HEK293 (cell line): ENCODE results near the gene ASCC3.

Experiments used
- BCL11A ChIP-seq: fragments of 450-650 bp; formaldehyde crosslinking; IDR thresholded peaks from 2 replicates; pipeline ENCODE4 v1.5.1; 2016; ENCODE audit warnings: low read depth, missing biosample characterization, missing genetic modification characterization
- GLIS1 ChIP-seq: fragments of 450-650 bp; formaldehyde crosslinking; IDR thresholded peaks from 2 replicates; pipeline ENCODE4 v1.5.1; 2016; ENCODE audit warnings: missing biosample characterization, missing genetic modification characterization
- HOXA7 ChIP-seq: sonication (generic); formaldehyde crosslinking; IDR thresholded peaks from 2 replicates; pipeline ENCODE4 v1.8.1; 2022; ENCODE audit warnings: missing genetic modification reagents, borderline replicate concordance
- HOXC10 ChIP-seq: sonication (generic); formaldehyde crosslinking; IDR thresholded peaks from 2 replicates; pipeline ENCODE4 v1.8.1; 2023; ENCODE audit warnings: mild to moderate bottlenecking, missing genetic modification reagents
- PRDM10 ChIP-seq: fragments of 450-650 bp; formaldehyde crosslinking; IDR thresholded peaks from 2 replicates; pipeline ENCODE4 v1.5.1; 2016; ENCODE audit warnings: missing biosample characterization, missing genetic modification characterization
- PRDM2 ChIP-seq: fragments of 450-650 bp; formaldehyde crosslinking; IDR thresholded peaks from 2 replicates; pipeline ENCODE4 v1.5.1; 2016; ENCODE audit warnings: missing biosample characterization, missing genetic modification characterization, borderline replicate concordance
- TRIM28 ChIP-seq: IDR thresholded peaks from 2 replicates; pipeline ENCODE4 v1.6.1; 2011; ENCODE audit warnings: low read length, control low read depth, borderline replicate concordance
- ZBTB20 ChIP-seq: fragments of 450-650 bp; formaldehyde crosslinking; IDR thresholded peaks from 2 replicates; pipeline ENCODE4 v1.5.1; 2016; ENCODE audit warnings: missing biosample characterization, missing genetic modification characterization
- ZBTB49 ChIP-seq: fragments of 450-650 bp; formaldehyde crosslinking; IDR thresholded peaks from 2 replicates; pipeline ENCODE4 v1.5.1; 2016; ENCODE audit warnings: missing biosample characterization, missing genetic modification characterization, low read depth
- ZNF114 ChIP-seq: fragments of 450-650 bp; formaldehyde crosslinking; IDR thresholded peaks from 2 replicates; pipeline ENCODE4 v1.5.0; 2017; ENCODE audit warnings: missing biosample characterization, missing genetic modification characterization
- ZNF133 ChIP-seq: fragments of 450-650 bp; formaldehyde crosslinking; IDR thresholded peaks from 2 replicates; pipeline ENCODE4 v1.5.1; 2016; ENCODE audit warnings: missing biosample characterization, missing genetic modification characterization
- ZNF280C ChIP-seq: fragments of 450-650 bp; formaldehyde crosslinking; IDR thresholded peaks from 2 replicates; pipeline ENCODE4 v1.5.1; 2016; ENCODE audit warnings: missing biosample characterization, missing genetic modification characterization
- ZNF280D ChIP-seq: fragments of 450-650 bp; formaldehyde crosslinking; IDR thresholded peaks from 2 replicates; pipeline ENCODE4 v1.5.1; 2016; ENCODE audit warnings: missing biosample characterization, missing genetic modification characterization
- ZNF391 ChIP-seq: fragments of 450-650 bp; formaldehyde crosslinking; IDR thresholded peaks from 2 replicates; pipeline ENCODE4 v1.5.1; 2016; ENCODE audit warnings: low read depth, missing biosample characterization, missing genetic modification characterization, borderline replicate concordance
- ZNF501 ChIP-seq: fragments of 450-650 bp; formaldehyde crosslinking; IDR thresholded peaks from 2 replicates; pipeline ENCODE4 v1.5.1; 2016; ENCODE audit warnings: missing biosample characterization, missing genetic modification characterization
- ZNF558 ChIP-seq: fragments of 450-650 bp; formaldehyde crosslinking; IDR thresholded peaks from 2 replicates; pipeline ENCODE4 v1.5.1; 2016; ENCODE audit warnings: missing biosample characterization, missing genetic modification characterization
- ZNF580 ChIP-seq: fragments of 450-650 bp; formaldehyde crosslinking; IDR thresholded peaks from 2 replicates; pipeline ENCODE4 v1.5.1; 2016; ENCODE audit warnings: missing biosample characterization, missing genetic modification characterization
- ZNF600 ChIP-seq: fragments of 450-650 bp; formaldehyde crosslinking; IDR thresholded peaks from 2 replicates; pipeline ENCODE4 v1.5.1; 2016; ENCODE audit warnings: missing biosample characterization, missing genetic modification characterization
- ZNF621 ChIP-seq: fragments of 450-650 bp; formaldehyde crosslinking; IDR thresholded peaks from 2 replicates; pipeline ENCODE4 v1.5.1; 2017; ENCODE audit warnings: missing biosample characterization, missing genetic modification characterization
- ZSCAN30 ChIP-seq: fragments of 450-650 bp; IDR thresholded peaks from 2 replicates; pipeline ENCODE4 v1.5.1; 2018; ENCODE audit warnings: missing biosample characterization, mild to moderate bottlenecking, missing genetic modification characterization, moderate library complexity

The ASCC3 gene

GRCh38 chr6:100461278-100461916 lies 419.7 kb downstream of the ASCC3 start (continued):
- TF ChIP-seq PRDM10 (tag by site-specific recombination): no peak
- TF ChIP-seq ZNF600 (tag by site-specific recombination): peak; percentile 57; the same call in 1 of the 2 replicates
- no peak for TF ChIP-seq ZNF280D (tag by site-specific recombination)
- TF ChIP-seq GLIS1 (tag by site-specific recombination): no peak
- no peak for TF ChIP-seq BCL11A (tag by site-specific recombination)
- TF ChIP-seq ZNF621 (tag by site-specific recombination): no peak
- no peak for TF ChIP-seq ZNF280C (tag by site-specific recombination)
- 0 out of 2 replicates have a peak, but pooled peaks have one; percentile 66 for TF ChIP-seq ZNF391 (tag by site-specific recombination)
- no peak for TF ChIP-seq ZNF558 (tag by site-specific recombination)
- TF ChIP-seq TRIM28: no peak
- TF ChIP-seq ZNF133: no peak
- no peak for TF ChIP-seq HOXC10
- TF ChIP-seq ZNF580 (tag by site-specific recombination): 0 out of 2 replicates have a peak, but pooled peaks have one; percentile 7
- TF ChIP-seq PRDM2 (tag by site-specific recombination): no peak
- TF ChIP-seq ZNF501 (tag by site-specific recombination): 0 out of 2 replicates have a peak, but pooled peaks have one; percentile 22
- peak; percentile 84; the same call in 1 of the 2 replicates for TF ChIP-seq ZBTB20 (tag by site-specific recombination)
- no peak for TF ChIP-seq HOXA7 (CRISPR knock-in tag)
- no peak for TF ChIP-seq ZBTB49 (tag by site-specific recombination)
- no peak for TF ChIP-seq ZSCAN30
- no peak for TF ChIP-seq ZNF114 (tag by site-specific recombination)
